GM21529 (cell line): Measurements from ENCODE around the gene NPIPB8.
A peak's percentile ranks its signal among the peaks of the same experiment; 100 is the strongest.
"Not testable (repeated sequence)": the region's sequence is repeated elsewhere in the genome, so short reads cannot be mapped to it uniquely, and the experiment has no call there.

Source experiments
- ATAC-seq: cut with Tn5 transposase; IDR thresholded peaks from one replicate; pipeline ENCODE4 v1.9.1; 2021; ENCODE audit not compliant: unreplicated experiment

NPIPB8 gene

GRCh38 chr16:28623172-28623711, 14.6 kb upstream of the NPIPB8 start:
- ATAC-seq = no peak

GRCh38 chr16:28630905-28631304, 7.0 kb upstream of the NPIPB8 start:
- not testable (repeated sequence) for ATAC-seq

GRCh38 chr16:28636093-28636823, 1.6 kb upstream of the NPIPB8 start:
- not testable (repeated sequence) for ATAC-seq

- ATAC-seq = not testable (repeated sequence)
Measured at GRCh38 chr16:28638359-28638758, 494 bp downstream of the NPIPB8 start.

- ATAC-seq = not testable (repeated sequence)
Measured at GRCh38 chr16:28639959-28640358, 2.1 kb downstream of the NPIPB8 start.

GRCh38 chr16:28666264-28666663, 28.4 kb downstream of the NPIPB8 start:
- not testable (repeated sequence) for ATAC-seq

- not testable (repeated sequence) for ATAC-seq
Measured at GRCh38 chr16:28667480-28667879, 29.6 kb downstream of the NPIPB8 start.

GRCh38 chr16:28668199-28668598, 30.3 kb downstream of the NPIPB8 start:
- not testable (repeated sequence) for ATAC-seq

GRCh38 chr16:28688327-28688952, 50.6 kb downstream of the NPIPB8 start:
- ATAC-seq = peak; percentile 73

- ATAC-seq = not testable (repeated sequence)
Measured at GRCh38 chr16:28689425-28689824, 51.6 kb downstream of the NPIPB8 start.

GRCh38 chr16:28691722-28692121, 53.9 kb downstream of the NPIPB8 start:
- ATAC-seq = not testable (repeated sequence)

- ATAC-seq = not testable (repeated sequence)
Measured at GRCh38 chr16:28693257-28693950, 55.5 kb downstream of the NPIPB8 start.

- ATAC-seq = not testable (repeated sequence)
Measured at GRCh38 chr16:28699792-28700191, 61.9 kb downstream of the NPIPB8 start.

GRCh38 chr16:28700349-28700748, 62.5 kb downstream of the NPIPB8 start:
- ATAC-seq = not testable (repeated sequence)

GRCh38 chr16:28701384-28701783, 63.5 kb downstream of the NPIPB8 start:
- not testable (repeated sequence) for ATAC-seq

- ATAC-seq = not testable (repeated sequence)
Measured at GRCh38 chr16:28704246-28704645, 66.4 kb downstream of the NPIPB8 start.
